Naive thymus-derived CD8-positive, alpha-beta T cell (primary cell): ENCODE measurements around the gene PDPN. TPM values are rescaled to one million over a fixed set of nuclear protein-coding genes. Genes with fewer than 3 reads are reported as not detected.

Experiments
- ATAC-seq, 2 donors: fragments of 150-1000 bp; cut with Tn5 transposase in 1 of 2; sonication (Bioruptor Pico), chemical (Tn5 transposase) in 1 of 2; 1 replicate in 1 of 2; 2 replicates in 1 of 2; pipeline ENCODE4 v1.10.0; 2021; ENCODE audit warnings: mild to moderate bottlenecking in 2 of 2, moderate library complexity in 2 of 2
- POLR2A ChIA-PET: fragments of 350-600 bp; sonication (Branson Sonifier 250); formaldehyde crosslinking; loops from one replicate; lab custom pipeline; 2021; ENCODE audit warnings: antibody characterized with exemption; lab: Charles Lee
- DNase-seq, 10 donors: peaks; one replicate each; pipeline versions ENCODE4 v3.0.0 to v3.0.0-alpha.2; 2020 to 2022
- H3K27ac Mint-ChIP-seq, 10 donors: one replicate each; pipeline ENCODE4 v1.8.0; 2020 to 2022; ENCODE audit warnings: mild to moderate bottlenecking in 10 of 10, mixed read lengths in 10 of 10, moderate library complexity in 4 of 10, inconsistent platforms in 1 of 10
- H3K27me3 Mint-ChIP-seq, 5 donors: one replicate each; pipeline ENCODE4 v1.8.0; 2021 to 2022; ENCODE audit warnings: mixed read lengths in 5 of 5
- H3K36me3 Mint-ChIP-seq, 3 donors: one replicate each; pipeline ENCODE4 v1.8.0; 2020 to 2022; ENCODE audit warnings: mixed read lengths in 3 of 3, mild to moderate bottlenecking in 2 of 3, inconsistent platforms in 1 of 3
- H3K4me1 Mint-ChIP-seq, 4 donors: one replicate each; pipeline ENCODE4 v1.8.0; 2021 to 2022; ENCODE audit warnings: mixed read lengths in 4 of 4
- H3K4me3 Mint-ChIP-seq, 10 donors: one replicate each; pipeline ENCODE4 v1.8.0; 2020 to 2022; ENCODE audit warnings: mild to moderate bottlenecking in 10 of 10, mixed read lengths in 10 of 10, moderate library complexity in 6 of 10, inconsistent platforms in 1 of 10
- H3K9me3 Mint-ChIP-seq, 9 donors: one replicate each; pipeline ENCODE4 v1.8.0; 2020 to 2022; ENCODE audit warnings: mixed read lengths in 9 of 9, mild to moderate bottlenecking in 3 of 9, inconsistent platforms in 1 of 9, moderate library complexity in 1 of 9
- polyA plus RNA-seq, 3 donors: library from polyadenylated mRNA; unstranded; fragments of 300-500 nt; fragmentation: Illumina TruSeq; gene quantifications; one replicate each; pipeline ENCODE4 v1.2.3, GENCODE V29; 2021
- total RNA-seq, 8 experiments: library from RNA in 2 of 8; stranded (reverse) in 2 of 8; gene quantifications; one replicate each; pipeline ENCODE4 v1.2.3 and lab custom pipeline; 2021 to 2026

Gene PDPN
- total RNA-seq (not detected), polyA plus RNA-seq (not detected), total RNA-seq (lab: John Stamatoyannopoulos, UW) (0 to 0.09 (median 0) reads per million in 6 experiments)

- ATAC-seq (no peak), DNase-seq (no peak)
- H3K4me1 Mint-ChIP-seq = peaks cover 0 to 2% (median 0%) of the 10 kb centered on the region in 4 donors
Measured at GRCh38 chr1:13583595-13583965, at the start of gene PDPN. Gene PDPN (plus strand): TSS chr1:13583832. CDS start chr1:13584034, 202 bp downstream.

GRCh38 chr1:13535227-13535626 is 48.4 kb upstream of the PDPN start:
- Mint-ChIP-seq H3K9me3 (no peaks in the 10 kb centered on the region), H3K27me3 (peaks cover 0 to 11% (median 6%) of the 10 kb centered on the region in 5 donors), H3K4me1 (peaks cover 0 to 2% (median under 1%) of the 10 kb centered on the region in 4 donors), H3K36me3 (no peaks in the 10 kb centered on the region), H3K27ac (no peak overlapping the region), H3K4me3 (no peak overlapping the region)
- POLR2A ChIA-PET = no interaction called here
- DNase-seq = no peak
- ATAC-seq = no peak

More at GRCh38 chr1:13583595-13583965, at the start of gene PDPN:
- Mint-ChIP-seq H3K27ac (no peak within 1 kb of the TSS), H3K4me3 (no peak within 1 kb of the TSS), H3K36me3 (peaks cover 0 to 3% (median 0%) of the 10 kb centered on the region in 3 donors), H3K27me3 (peaks cover 42 to 88% (median 62%) of the 10 kb centered on the region in 5 donors), H3K9me3 (peaks cover 0 to 3% (median 0%) of the 10 kb centered on the region in 9 donors)
- POLR2A ChIA-PET = no interaction called here

- H3K27me3 Mint-ChIP-seq = peaks cover 0 to 19% (median 6%) of the 10 kb centered on the region in 5 donors
- POLR2A ChIA-PET = no interaction called here
Measured at GRCh38 chr1:13536571-13536970, 47.1 kb upstream of the PDPN start.

GRCh38 chr1:13538832-13539231 is 44.8 kb upstream of the PDPN start:
- no peak overlapping the region for H3K4me3 Mint-ChIP-seq

More at GRCh38 chr1:13536571-13536970, 47.1 kb upstream of the PDPN start:
- DNase-seq = no peak
- H3K9me3 Mint-ChIP-seq = no peaks in the 10 kb centered on the region
- no peaks in the 10 kb centered on the region for H3K4me1 Mint-ChIP-seq
- H3K36me3 Mint-ChIP-seq = no peaks in the 10 kb centered on the region
- H3K4me3 Mint-ChIP-seq = no peak overlapping the region
- no peak for ATAC-seq
- H3K27ac Mint-ChIP-seq = no peak overlapping the region

GRCh38 chr1:13539683-13540082 is 43.9 kb upstream of the PDPN start:
- H3K9me3 Mint-ChIP-seq = no peaks in the 10 kb centered on the region
- peaks cover 0 to 19% (median 6%) of the 10 kb centered on the region in 5 donors for H3K27me3 Mint-ChIP-seq

More at GRCh38 chr1:13538832-13539231, 44.8 kb upstream of the PDPN start:
- H3K4me1 Mint-ChIP-seq = peaks cover 0 to 2% (median 0%) of the 10 kb centered on the region in 4 donors
- ATAC-seq (no peak), DNase-seq (no peak)
- POLR2A ChIA-PET = no interaction called here
- no peaks in the 10 kb centered on the region for H3K36me3 Mint-ChIP-seq
- no peaks in the 10 kb centered on the region for H3K9me3 Mint-ChIP-seq
- H3K27me3 Mint-ChIP-seq = peaks cover 0 to 19% (median 6%) of the 10 kb centered on the region in 5 donors
- H3K27ac Mint-ChIP-seq = no peak overlapping the region

GRCh38 chr1:13540866-13541265 is 42.8 kb upstream of the PDPN start:
- POLR2A ChIA-PET = no interaction called here
- H3K27me3 Mint-ChIP-seq = peaks cover under 1 to 22% (median 7%) of the 10 kb centered on the region in 5 donors
- no peaks in the 10 kb centered on the region for H3K9me3 Mint-ChIP-seq
- H3K27ac Mint-ChIP-seq = no peak overlapping the region
- H3K36me3 Mint-ChIP-seq = no peaks in the 10 kb centered on the region
- ATAC-seq (no peak), DNase-seq (no peak)
- peaks cover 0 to 2% (median 0%) of the 10 kb centered on the region in 4 donors for H3K4me1 Mint-ChIP-seq
- no peak overlapping the region for H3K4me3 Mint-ChIP-seq

More at GRCh38 chr1:13539683-13540082, 43.9 kb upstream of the PDPN start:
- ATAC-seq = no peak
- no peak for DNase-seq
- POLR2A ChIA-PET = no interaction called here
- Mint-ChIP-seq H3K4me1 (peaks cover 0 to 2% (median 0%) of the 10 kb centered on the region in 4 donors), H3K36me3 (no peaks in the 10 kb centered on the region), H3K27ac (no peak overlapping the region), H3K4me3 (no peak overlapping the region)

- peaks cover 0 to 2% (median 0%) of the 10 kb centered on the region in 4 donors for H3K4me1 Mint-ChIP-seq
- no peak overlapping the region for H3K4me3 Mint-ChIP-seq
- DNase-seq (no peak), ATAC-seq (no peak)
- POLR2A ChIA-PET = no interaction called here
- H3K9me3 Mint-ChIP-seq = no peaks in the 10 kb centered on the region
- H3K27me3 Mint-ChIP-seq = peaks cover 4 to 27% (median 11%) of the 10 kb centered on the region in 5 donors
- H3K36me3 Mint-ChIP-seq = no peaks in the 10 kb centered on the region
- no peak overlapping the region for H3K27ac Mint-ChIP-seq
Measured at GRCh38 chr1:13541435-13542215, 42.0 kb upstream of the PDPN start.

GRCh38 chr1:13543451-13544220 is 40.0 kb upstream of the PDPN start:
- POLR2A ChIA-PET = no interaction called here
- Mint-ChIP-seq H3K27me3 (peaks cover 4 to 38% (median 11%) of the 10 kb centered on the region in 5 donors), H3K27ac (no peak overlapping the region), H3K4me1 (peaks cover 0 to 2% (median 0%) of the 10 kb centered on the region in 4 donors), H3K9me3 (no peaks in the 10 kb centered on the region), H3K4me3 (no peak overlapping the region), H3K36me3 (no peaks in the 10 kb centered on the region)
- DNase-seq = no peak
- ATAC-seq = no peak

- no peak overlapping the region for H3K4me3 Mint-ChIP-seq
- POLR2A ChIA-PET = interaction anchor here (0.7 kb wide), 1 partner anchor 12 kb away, joined by 3 read pairs; no protein-coding TSS in a partner anchor
- H3K27ac Mint-ChIP-seq = no peak overlapping the region
- DNase-seq (no peak), ATAC-seq (no peak)
- H3K27me3 Mint-ChIP-seq = peaks cover 5 to 44% (median 11%) of the 10 kb centered on the region in 5 donors
- no peaks in the 10 kb centered on the region for H3K9me3 Mint-ChIP-seq
- H3K36me3 Mint-ChIP-seq = no peaks in the 10 kb centered on the region
- H3K4me1 Mint-ChIP-seq = peaks cover 0 to 2% (median 0%) of the 10 kb centered on the region in 4 donors
Measured at GRCh38 chr1:13544221-13544556, 39.4 kb upstream of the PDPN start.

- ATAC-seq (no peak), DNase-seq (no peak)
- POLR2A ChIA-PET = no interaction called here
- H3K4me3 Mint-ChIP-seq = no peak overlapping the region
- H3K27me3 Mint-ChIP-seq = peaks cover 5 to 28% (median 10%) of the 10 kb centered on the region in 5 donors
- peak overlapping the region in 1 of 10 donors; percentile 41 for H3K27ac Mint-ChIP-seq
- H3K9me3 Mint-ChIP-seq = no peaks in the 10 kb centered on the region
- H3K36me3 Mint-ChIP-seq = no peaks in the 10 kb centered on the region
- H3K4me1 Mint-ChIP-seq = peaks cover 0 to 1% (median 0%) of the 10 kb centered on the region in 4 donors
Measured at GRCh38 chr1:13546791-13547190, 36.8 kb upstream of the PDPN start.

- DNase-seq (no peak), ATAC-seq (no peak)
- no peak overlapping the region for H3K27ac Mint-ChIP-seq
- POLR2A ChIA-PET = no interaction called here
- H3K9me3 Mint-ChIP-seq = no peaks in the 10 kb centered on the region
- H3K27me3 Mint-ChIP-seq = peaks cover 5 to 28% (median 10%) of the 10 kb centered on the region in 5 donors
- no peaks in the 10 kb centered on the region for H3K36me3 Mint-ChIP-seq
- no peaks in the 10 kb centered on the region for H3K4me1 Mint-ChIP-seq
- H3K4me3 Mint-ChIP-seq = no peak overlapping the region
Measured at GRCh38 chr1:13548281-13548680, 35.4 kb upstream of the PDPN start.

GRCh38 chr1:13549021-13549420 is 34.6 kb upstream of the PDPN start:
- Mint-ChIP-seq H3K4me1 (no peaks in the 10 kb centered on the region), H3K9me3 (no peaks in the 10 kb centered on the region), H3K4me3 (no peak overlapping the region), H3K36me3 (no peaks in the 10 kb centered on the region), H3K27me3 (peaks cover 5 to 28% (median 10%) of the 10 kb centered on the region in 5 donors), H3K27ac (no peak overlapping the region)
- DNase-seq = no peak
- POLR2A ChIA-PET = no interaction called here
- no peak for ATAC-seq

GRCh38 chr1:13549521-13549920 is 34.1 kb upstream of the PDPN start:
- DNase-seq (no peak), ATAC-seq (no peak)
- H3K27me3 Mint-ChIP-seq = peaks cover 5 to 28% (median 10%) of the 10 kb centered on the region in 5 donors
- no peak overlapping the region for H3K4me3 Mint-ChIP-seq
- no peaks in the 10 kb centered on the region for H3K4me1 Mint-ChIP-seq
- no peaks in the 10 kb centered on the region for H3K36me3 Mint-ChIP-seq
- H3K9me3 Mint-ChIP-seq = no peaks in the 10 kb centered on the region
- POLR2A ChIA-PET = no interaction called here
- H3K27ac Mint-ChIP-seq = no peak overlapping the region
